Fibroblast of lung (primary cell): ENCODE results near the gene ITGA7. TPM values are rescaled to one million over a fixed set of nuclear protein-coding genes. Genes with fewer than 3 reads are reported as not detected.
A peak's percentile ranks its signal among the peaks of the same experiment; 100 is the strongest.

Source experiments
- DNase-seq, 2 donors: peaks; one replicate each; pipeline versions ENCODE4 v3.0.0 to v3.0.0-alpha.2; 2010; ENCODE audit warnings: low read depth in 2 of 2
- H2AFZ ChIP-seq: 2 replicates; pipeline ENCODE4 v1.5.1; 2012; ENCODE audit warnings: low read length, control low read depth, inconsistent platforms
- H3K27ac ChIP-seq: 2 replicates; pipeline ENCODE4 v1.5.1; 2011; ENCODE audit warnings: low read length, control low read depth; ENCODE audit not compliant: insufficient read depth
- H3K27me3 ChIP-seq: 2 replicates; pipeline ENCODE4 v1.5.1; 2011; ENCODE audit warnings: mild to moderate bottlenecking, low read length; ENCODE audit not compliant: control insufficient read depth, insufficient read depth
- H3K36me3 ChIP-seq: 2 replicates; pipeline ENCODE4 v1.5.1; 2011; ENCODE audit warnings: low read length; ENCODE audit not compliant: control insufficient read depth, insufficient read depth
- H3K4me1 ChIP-seq: 2 replicates; pipeline ENCODE4 v1.5.1; 2011; ENCODE audit warnings: low read length; ENCODE audit not compliant: control insufficient read depth, insufficient read depth; ENCODE audit errors: extremely low read depth
- H3K4me2 ChIP-seq: 2 replicates; pipeline ENCODE4 v1.5.1; 2011; ENCODE audit warnings: low read length, control low read depth; ENCODE audit not compliant: insufficient read depth; ENCODE audit errors: extremely low read depth
- H3K4me3 ChIP-seq, 4 experiments: fragments of 200-600 bp in 1 of 4; sonication (generic) in 1 of 4; replicated peaks in 1 of 4; 2 replicates each; pipeline ENCODE4 v1.5.1; 2011 to 2016; ENCODE audit warnings: low read length in 4 of 4, low read depth in 3 of 4, mild to moderate bottlenecking in 3 of 4, control low read depth in 2 of 4, inconsistent platforms in 1 of 4, mixed read lengths in 1 of 4; ENCODE audit not compliant: insufficient read depth in 1 of 4; ENCODE audit errors: control extremely low read depth in 1 of 4
- H3K79me2 ChIP-seq: 2 replicates; pipeline ENCODE4 v1.5.1; 2012; ENCODE audit warnings: mild to moderate bottlenecking, low read length, inconsistent platforms; ENCODE audit not compliant: control insufficient read depth, insufficient read depth
- H3K9ac ChIP-seq: 2 replicates; pipeline ENCODE4 v1.5.1; 2011; ENCODE audit warnings: mild to moderate bottlenecking, low read length, control low read depth; ENCODE audit not compliant: insufficient read depth
- H3K9me3 ChIP-seq: 2 replicates; pipeline ENCODE4 v1.5.1; 2012; ENCODE audit warnings: low read depth, low read length; ENCODE audit not compliant: control insufficient read depth, insufficient read depth
- H4K20me1 ChIP-seq: 2 replicates; pipeline ENCODE4 v1.5.1; 2011; ENCODE audit warnings: low read length; ENCODE audit not compliant: control insufficient read depth, insufficient read depth; ENCODE audit errors: extremely low read depth
- CTCF ChIP-seq, 2 donors: IDR thresholded peaks in 1 of 2; conservative IDR thresholded peaks in 1 of 2; 1 replicate in 1 of 2; 2 replicates in 1 of 2; pipeline ENCODE4 v1.5.1; 2011 to 2012; ENCODE audit warnings: low read length in 2 of 2, control low read depth in 1 of 2, inconsistent platforms in 1 of 2, low read depth in 1 of 2, mild to moderate bottlenecking in 1 of 2
- EZH2 ChIP-seq: IDR thresholded peaks from 2 replicates; pipeline ENCODE4 v1.5.1; 2012; ENCODE audit warnings: low read length, control low read depth, mild to moderate bottlenecking; ENCODE audit errors: missing control alignments
- polyA plus RNA-seq, 2 donors: library from polyadenylated mRNA; depleted of rRNA in 1 of 2; stranded (reverse) in 1 of 2; unstranded in 1 of 2; fragments of >200 nt; gene quantifications; 2 replicates each; pipeline ENCODE4 v1.2.1, GENCODE V29; 2011 to 2012; ENCODE audit warnings: missing spikeins in 1 of 2
- total RNA-seq: library from RNA; depleted of rRNA; stranded (reverse); fragments of >200 nt; gene quantifications from 2 replicates; pipeline ENCODE4 v1.2.1, GENCODE V29; 2014

ITGA7 gene
- total and polyA plus RNA-seq, 2 donors (not counting 1 experiment from before 2014, with no cell fraction given), result 42.7 to 130 TPM

GRCh38 chr12:55728939-55729818 is 21.5 kb upstream of the ITGA7 start, which contains the start of gene CD63:
Gene CD63 (minus strand): TSS chr12:55729009. CDS start chr12:55728341, 668 bp downstream.
- no peak for TF ChIP-seq CTCF (conservative IDR thresholded peaks at IDR 0.05 in 1 of 2, IDR thresholded peaks at IDR 0.05 in 1 of 2; ENCODE audit: low read depth in 1 of 2, low read length in 2 of 2)
- no peak for TF ChIP-seq EZH2
- Histone ChIP-seq H3K27me3 (no peaks in the 10 kb centered on the region), H3K4me1 (peaks cover 24% of the 10 kb centered on the region), H3K9me3 (no peaks in the 10 kb centered on the region), H2AFZ (no peak within 1 kb of the TSS), H3K36me3 (peaks cover 14% of the 10 kb centered on the region), H3K79me2 (peaks cover 50% of the 10 kb centered on the region), H3K4me2 (peak within 1 kb of the TSS; percentile 98), H3K27ac (peak within 1 kb of the TSS; percentile 99), H4K20me1 (no peaks in the 10 kb centered on the region), H3K4me3 (peak within 1 kb of the TSS; percentile 80 to 93 (median 89)), H3K9ac (peak within 1 kb of the TSS; percentile 96)
- peak; percentile 95 to 96 for DNase-seq

- peak overlapping the region; percentile 98 for H3K4me2 ChIP-seq
- H3K79me2 ChIP-seq, result peaks cover 56% of the 10 kb centered on the region
- no peak overlapping the region for H2AFZ ChIP-seq
- no peaks in the 10 kb centered on the region for H3K27me3 ChIP-seq
- peak overlapping the region; percentile 99 for H3K27ac ChIP-seq
- no peak for TF ChIP-seq EZH2
- no peak for TF ChIP-seq CTCF (conservative IDR thresholded peaks at IDR 0.05 in 1 of 2, IDR thresholded peaks at IDR 0.05 in 1 of 2; ENCODE audit: low read depth in 1 of 2, low read length in 2 of 2)
- H3K4me1 ChIP-seq, result peaks cover 30% of the 10 kb centered on the region
- peaks cover 18% of the 10 kb centered on the region for H3K36me3 ChIP-seq
- peak; percentile 70 for DNase-seq
- peak overlapping the region; percentile 96 for H3K9ac ChIP-seq
- peak overlapping the region; percentile 80 to 93 (median 89) for H3K4me3 ChIP-seq
- H3K9me3 ChIP-seq, result no peaks in the 10 kb centered on the region
- H4K20me1 ChIP-seq, result no peaks in the 10 kb centered on the region
Measured at GRCh38 chr12:55728186-55728938, 20.7 kb upstream of the ITGA7 start.

GRCh38 chr12:55727643-55728185 is 20.0 kb upstream of the ITGA7 start:
- TF ChIP-seq CTCF (conservative IDR thresholded peaks at IDR 0.05 in 1 of 2, IDR thresholded peaks at IDR 0.05 in 1 of 2; ENCODE audit: low read depth in 1 of 2, low read length in 2 of 2), result no peak
- TF ChIP-seq EZH2, result no peak
- Histone ChIP-seq H4K20me1 (no peaks in the 10 kb centered on the region), H3K4me2 (peak overlapping the region; percentile 98), H3K4me3 (peak overlapping the region; percentile 80 to 93 (median 89)), H3K79me2 (peaks cover 56% of the 10 kb centered on the region), H2AFZ (no peak overlapping the region), H3K27me3 (no peaks in the 10 kb centered on the region), H3K9me3 (no peaks in the 10 kb centered on the region), H3K9ac (peak overlapping the region; percentile 96), H3K4me1 (peaks cover 30% of the 10 kb centered on the region), H3K36me3 (peaks cover 19% of the 10 kb centered on the region), H3K27ac (peak overlapping the region; percentile 99)
- DNase-seq, result peak; percentile 51 to 63
